ENCODE data around the gene OTX2. TPM values are rescaled to one million over a fixed set of nuclear protein-coding genes. Genes with fewer than 3 reads are reported as not detected.

OTX2 gene
- total RNA-seq, 4 donors from 2014 or later, result not detected

DNA sequence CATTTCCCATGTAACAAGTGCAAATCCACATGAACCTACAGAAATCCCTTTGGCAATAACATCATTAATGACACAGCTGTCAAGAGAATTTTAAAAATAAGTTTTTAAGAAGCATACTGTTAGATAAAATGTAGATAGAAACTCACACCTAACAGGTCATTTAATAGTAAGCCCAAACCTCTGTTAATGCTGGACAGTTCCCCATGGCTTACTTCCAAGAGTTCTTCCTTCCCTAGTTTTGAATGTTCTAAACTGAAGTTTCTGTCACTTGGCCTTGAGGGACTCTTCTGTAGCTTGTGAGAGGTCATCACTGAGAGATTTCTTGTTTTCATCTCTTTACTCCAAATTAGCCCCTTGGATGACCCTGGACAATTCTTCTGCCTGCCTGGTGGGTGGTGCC lies 22.7 kb downstream of the OTX2 start:
- no peak overlapping the region for H3K4me3 ChIP-seq
- H3K27me3 ChIP-seq, result peaks cover 0 to 22% of the 10 kb centered on the region in 2 donors
- DNase-seq (ENCODE audit: low spot score in 2 of 2), result no peak
- no peak for TF ChIP-seq POLR2A (IDR thresholded peaks at IDR 0.05)
- no peaks in the 10 kb centered on the region for H3K36me3 ChIP-seq
- H3K9me3 ChIP-seq, result no peaks in the 10 kb centered on the region
- no peak overlapping the region for H3K27ac ChIP-seq
- no peaks in the 10 kb centered on the region for H3K4me1 ChIP-seq

DNA sequence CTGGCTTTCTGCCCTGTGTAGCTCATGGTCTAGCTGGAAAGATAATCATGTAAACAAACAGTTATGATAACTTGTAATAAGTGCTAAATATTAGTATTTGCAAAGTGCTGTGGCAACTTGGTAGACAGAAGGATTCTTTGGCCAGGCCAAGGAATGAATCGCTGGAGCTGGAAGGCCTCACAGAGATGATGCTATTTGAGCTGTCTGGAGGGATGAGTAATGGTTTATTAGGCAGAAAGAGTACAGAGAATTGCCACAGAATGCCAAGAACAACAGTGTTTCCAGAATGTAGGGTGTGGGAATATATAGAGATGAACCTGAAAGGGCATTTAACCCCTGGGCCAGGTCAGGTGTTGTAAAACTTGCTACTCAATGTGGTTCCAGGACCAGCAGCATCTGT lies 27.6 kb downstream of the OTX2 start:
- Histone ChIP-seq H3K27me3 (peaks cover 0 to 12% of the 10 kb centered on the region in 2 donors), H3K27ac (no peak overlapping the region), H3K4me1 (no peaks in the 10 kb centered on the region), H3K9me3 (no peaks in the 10 kb centered on the region), H3K36me3 (no peaks in the 10 kb centered on the region), H3K4me3 (no peak overlapping the region)
- DNase-seq (ENCODE audit: low spot score in 2 of 2), result no peak
- WGBS, 2 donors, result 67 to 84% methylated on average over 1 of the region's 1 CpG
- TF ChIP-seq, protein P1, sequence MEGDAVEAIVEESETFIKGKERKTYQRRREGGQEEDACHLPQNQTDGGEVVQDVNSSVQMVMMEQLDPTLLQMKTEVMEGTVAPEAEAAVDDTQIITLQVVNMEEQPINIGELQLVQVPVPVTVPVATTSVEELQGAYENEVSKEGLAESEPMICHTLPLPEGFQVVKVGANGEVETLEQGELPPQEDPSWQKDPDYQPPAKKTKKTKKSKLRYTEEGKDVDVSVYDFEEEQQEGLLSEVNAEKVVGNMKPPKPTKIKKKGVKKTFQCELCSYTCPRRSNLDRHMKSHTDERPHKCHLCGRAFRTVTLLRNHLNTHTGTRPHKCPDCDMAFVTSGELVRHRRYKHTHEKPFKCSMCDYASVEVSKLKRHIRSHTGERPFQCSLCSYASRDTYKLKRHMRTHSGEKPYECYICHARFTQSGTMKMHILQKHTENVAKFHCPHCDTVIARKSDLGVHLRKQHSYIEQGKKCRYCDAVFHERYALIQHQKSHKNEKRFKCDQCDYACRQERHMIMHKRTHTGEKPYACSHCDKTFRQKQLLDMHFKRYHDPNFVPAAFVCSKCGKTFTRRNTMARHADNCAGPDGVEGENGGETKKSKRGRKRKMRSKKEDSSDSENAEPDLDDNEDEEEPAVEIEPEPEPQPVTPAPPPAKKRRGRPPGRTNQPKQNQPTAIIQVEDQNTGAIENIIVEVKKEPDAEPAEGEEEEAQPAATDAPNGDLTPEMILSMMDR (IDR thresholded peaks at IDR 0.05), result no peak
- TF ChIP-seq EP300 (IDR thresholded peaks at IDR 0.05), result no peak
- no peak for TF ChIP-seq POLR2A (IDR thresholded peaks at IDR 0.05)

DNA sequence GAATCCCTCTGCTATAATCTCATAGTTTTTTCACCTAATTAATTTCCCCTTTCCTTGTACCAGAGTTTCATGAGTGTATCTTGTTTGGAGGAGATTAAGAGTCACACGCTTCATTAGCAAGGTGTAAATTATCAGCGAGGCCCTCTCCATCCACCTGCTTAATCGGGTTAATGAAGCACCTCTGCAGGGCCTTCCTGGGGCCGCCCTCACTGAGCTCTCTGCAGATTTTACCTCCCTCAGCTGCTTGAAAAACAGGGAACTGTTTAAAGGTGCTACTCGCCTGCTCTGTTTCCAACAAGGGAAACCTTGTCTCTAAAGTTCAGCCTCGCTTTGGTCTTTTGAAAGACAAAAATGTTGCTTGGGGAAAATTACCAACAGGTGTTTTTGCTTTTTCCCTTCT lies 35.8 kb downstream of the OTX2 start:
- WGBS, 2 donors, result 36 to 40% methylated on average over 6 of the region's 6 CpGs

DNA sequence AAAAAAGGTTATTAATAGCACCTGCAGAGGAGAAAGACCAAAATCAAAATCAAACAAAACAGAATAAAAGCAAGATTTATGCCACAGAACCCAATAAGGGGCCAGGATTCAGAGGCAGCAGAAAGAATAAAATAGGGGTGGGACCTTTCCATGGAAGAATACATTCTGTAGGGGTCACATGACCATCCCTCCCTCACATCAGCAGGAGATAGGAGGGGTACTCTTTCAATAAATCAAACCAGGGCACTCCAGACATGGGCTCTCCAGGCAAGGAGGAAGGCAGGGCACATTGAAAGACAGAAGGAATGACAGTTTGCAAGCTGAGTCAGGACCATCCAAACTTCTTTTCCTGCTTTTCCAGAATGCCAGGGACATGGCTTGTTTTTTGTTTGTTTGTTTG lies 39.8 kb downstream of the OTX2 start:
- no peak for DNase-seq (ENCODE audit: low spot score in 2 of 2)
- Histone ChIP-seq H3K4me3 (no peak overlapping the region), H3K36me3 (no peaks in the 10 kb centered on the region), H3K9me3 (no peaks in the 10 kb centered on the region), H3K4me1 (no peaks in the 10 kb centered on the region), H3K27me3 (no peaks in the 10 kb centered on the region), H3K27ac (no peak overlapping the region)
- TF ChIP-seq, protein P1 (IDR thresholded peaks at IDR 0.05), result no peak
- TF ChIP-seq POLR2A (IDR thresholded peaks at IDR 0.05), result no peak
- no peak for TF ChIP-seq EP300 (IDR thresholded peaks at IDR 0.05)

More for the DNA sequence above, 35.8 kb downstream of the OTX2 start:
- no peaks in the 10 kb centered on the region for H3K9me3 ChIP-seq
- TF ChIP-seq POLR2A (IDR thresholded peaks at IDR 0.05) (no peak), EP300 (IDR thresholded peaks at IDR 0.05) (no peak)
- TF ChIP-seq, protein P1 (IDR thresholded peaks at IDR 0.05), result no peak
- no peaks in the 10 kb centered on the region for H3K36me3 ChIP-seq
- no peaks in the 10 kb centered on the region for H3K27me3 ChIP-seq
- no peak overlapping the region for H3K4me3 ChIP-seq
- H3K4me1 ChIP-seq, result no peaks in the 10 kb centered on the region
- H3K27ac ChIP-seq, result no peak overlapping the region
- no peak for DNase-seq (ENCODE audit: low spot score in 2 of 2)

DNA sequence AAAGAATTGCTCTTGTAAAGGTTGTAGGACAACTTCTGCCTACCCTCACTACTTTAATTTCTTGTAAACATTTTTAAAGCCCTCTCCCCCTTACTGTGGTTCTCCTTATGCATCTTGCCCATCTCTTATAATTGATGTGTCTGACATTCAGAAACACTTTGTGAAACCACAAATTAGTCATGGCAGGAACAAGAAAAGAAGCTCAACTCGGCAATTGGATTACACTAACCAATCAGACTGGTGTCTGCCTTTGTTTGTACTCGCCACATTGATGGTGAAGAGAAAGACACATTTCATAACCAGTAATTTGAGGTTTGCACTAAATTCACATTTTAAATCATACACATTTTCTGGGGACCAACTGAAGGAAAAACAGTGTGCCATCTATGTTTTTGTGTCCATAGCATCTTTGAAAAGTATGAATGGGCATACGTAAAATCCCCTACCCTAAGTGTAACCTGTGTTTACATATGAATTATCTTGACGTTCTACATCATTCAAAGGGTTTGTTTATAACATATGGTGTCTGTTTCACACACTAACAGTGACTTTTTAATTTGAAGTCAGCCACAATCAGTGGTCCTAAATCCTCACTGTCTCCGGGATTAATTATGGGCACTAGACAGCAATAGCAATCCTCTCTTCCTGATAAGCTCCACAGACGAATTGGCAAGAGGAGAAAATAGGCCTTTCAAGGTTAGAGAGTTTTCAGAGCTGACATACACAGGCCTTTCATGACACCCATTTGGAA lies 49.9 kb downstream of the OTX2 start:
- DNase-seq (ENCODE audit: low spot score in 2 of 2), result no peak
- no peaks in the 10 kb centered on the region for H3K36me3 ChIP-seq
- no peak overlapping the region for H3K27ac ChIP-seq
- TF ChIP-seq, protein P1 (IDR thresholded peaks at IDR 0.05), result no peak
- TF ChIP-seq POLR2A (IDR thresholded peaks at IDR 0.05) (no peak), EP300 (IDR thresholded peaks at IDR 0.05) (no peak)
- WGBS, 2 donors, result 44 to 53% methylated on average over 6 of the region's 6 CpGs
- H3K9me3 ChIP-seq, result no peaks in the 10 kb centered on the region
- H3K4me3 ChIP-seq, result no peak overlapping the region
- no peaks in the 10 kb centered on the region for H3K27me3 ChIP-seq
- no peaks in the 10 kb centered on the region for H3K4me1 ChIP-seq

Data from tibial nerve (tissue), 4 donors.